Measurements from ENCODE around the gene NEK1.

DNA sequence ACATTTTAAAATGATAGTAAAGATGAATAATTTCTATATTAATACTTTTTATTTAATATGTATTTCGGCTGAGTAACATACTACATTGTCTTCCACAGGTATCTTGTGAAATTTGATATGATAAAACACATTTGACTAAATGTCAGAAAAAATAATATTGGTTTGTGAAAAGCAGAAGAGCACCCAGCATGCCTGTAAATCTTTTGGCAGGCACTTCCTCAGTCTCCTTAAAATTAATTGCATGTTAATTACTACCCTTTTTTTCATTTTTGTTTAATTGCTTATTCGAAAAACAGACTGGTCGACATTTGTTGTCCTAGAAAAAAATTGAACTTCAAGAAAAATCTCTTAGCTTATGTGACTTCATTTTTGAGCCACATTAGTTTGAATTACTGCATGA lies 48.5 kb upstream of the NEK1 start:
- TF ChIP-seq, protein P1, sequence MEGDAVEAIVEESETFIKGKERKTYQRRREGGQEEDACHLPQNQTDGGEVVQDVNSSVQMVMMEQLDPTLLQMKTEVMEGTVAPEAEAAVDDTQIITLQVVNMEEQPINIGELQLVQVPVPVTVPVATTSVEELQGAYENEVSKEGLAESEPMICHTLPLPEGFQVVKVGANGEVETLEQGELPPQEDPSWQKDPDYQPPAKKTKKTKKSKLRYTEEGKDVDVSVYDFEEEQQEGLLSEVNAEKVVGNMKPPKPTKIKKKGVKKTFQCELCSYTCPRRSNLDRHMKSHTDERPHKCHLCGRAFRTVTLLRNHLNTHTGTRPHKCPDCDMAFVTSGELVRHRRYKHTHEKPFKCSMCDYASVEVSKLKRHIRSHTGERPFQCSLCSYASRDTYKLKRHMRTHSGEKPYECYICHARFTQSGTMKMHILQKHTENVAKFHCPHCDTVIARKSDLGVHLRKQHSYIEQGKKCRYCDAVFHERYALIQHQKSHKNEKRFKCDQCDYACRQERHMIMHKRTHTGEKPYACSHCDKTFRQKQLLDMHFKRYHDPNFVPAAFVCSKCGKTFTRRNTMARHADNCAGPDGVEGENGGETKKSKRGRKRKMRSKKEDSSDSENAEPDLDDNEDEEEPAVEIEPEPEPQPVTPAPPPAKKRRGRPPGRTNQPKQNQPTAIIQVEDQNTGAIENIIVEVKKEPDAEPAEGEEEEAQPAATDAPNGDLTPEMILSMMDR (IDR thresholded peaks at IDR 0.05) = no peak
- TF ChIP-seq EZH2 (IDR thresholded peaks at IDR 0.05; ENCODE audit: borderline replicate concordance, insufficient read depth, low read depth, low read length, poor library complexity, severe bottlenecking) = no peak

All from B cell (primary cell).